HL-60/S4 treated with phorbol 12-myristate 13-acetate at 8.2 ng/mL for 4 days and 3 days (cell line): ENCODE data around the gene SLC45A3.

Experiments used
- in situ Hi-C: fragments of 300-500 bp; cut with MboI; formaldehyde crosslinking; loops from 2 replicates; pipeline ENCODE4 v1.15.0; 2022; ENCODE audit warnings: low sequenced_read_pairs

The SLC45A3 gene

GRCh38 chr1:205669341-205670149 lies 10.8 kb downstream of the SLC45A3 start:
- in situ Hi-C loops, result no loop called here

- in situ Hi-C loops, result no loop called here
Measured at GRCh38 chr1:205668951-205669340, 11.4 kb downstream of the SLC45A3 start.

- in situ Hi-C loops, result no loop called here
Measured at GRCh38 chr1:205667909-205668643, 12.2 kb downstream of the SLC45A3 start.

- in situ Hi-C loops, result no loop called here
Measured at GRCh38 chr1:205666372-205667166, 13.7 kb downstream of the SLC45A3 start.

GRCh38 chr1:205665201-205666045 lies 14.9 kb downstream of the SLC45A3 start:
- in situ Hi-C loops, result no loop called here

- in situ Hi-C loops, result no loop called here
Measured at GRCh38 chr1:205664399-205665017, 15.8 kb downstream of the SLC45A3 start.

- in situ Hi-C loops, result no loop called here
Measured at GRCh38 chr1:205663286-205663936, 16.9 kb downstream of the SLC45A3 start.

- in situ Hi-C loops, result no loop called here
Measured at GRCh38 chr1:205662791-205663190, 17.5 kb downstream of the SLC45A3 start.

GRCh38 chr1:205662135-205662738 lies 18.1 kb downstream of the SLC45A3 start:
- in situ Hi-C loops, result no loop called here

GRCh38 chr1:205661429-205662134 lies 18.7 kb downstream of the SLC45A3 start:
- in situ Hi-C loops, result no loop called here

- in situ Hi-C loops, result no loop called here
Measured at GRCh38 chr1:205660361-205660760, 19.9 kb downstream of the SLC45A3 start.

- in situ Hi-C loops, result loop anchor here (5.0 kb wide), 1 partner anchor 72 kb away; no protein-coding TSS in a partner anchor
Measured at GRCh38 chr1:205658943-205659581, 21.2 kb downstream of the SLC45A3 start.

GRCh38 chr1:205656236-205656635 lies 24.1 kb downstream of the SLC45A3 start:
- in situ Hi-C loops, result loop anchor here (5.0 kb wide), 1 partner anchor 69 kb away; no protein-coding TSS in a partner anchor

- in situ Hi-C loops, result no loop called here
Measured at GRCh38 chr1:205652984-205653383, 27.3 kb downstream of the SLC45A3 start.

GRCh38 chr1:205650241-205650640 lies 30.1 kb downstream of the SLC45A3 start:
- in situ Hi-C loops, result no loop called here

GRCh38 chr1:205645519-205645918 lies 34.8 kb downstream of the SLC45A3 start:
- in situ Hi-C loops, result no loop called here

- in situ Hi-C loops, result no loop called here
Measured at GRCh38 chr1:205642679-205643307, 37.5 kb downstream of the SLC45A3 start.
